GM12878 (cell line): ENCODE measurements around the gene PTPN14. TPM values are rescaled to one million over a fixed set of nuclear protein-coding genes. Genes with fewer than 3 reads are reported as not detected.

Experiments used
- ATAC-seq: fragments of 200-7000 bp; cut with Tn5 transposase; 3 replicates; pipeline ENCODE4 v1.9.1; 2020; ENCODE audit warnings: mild to moderate bottlenecking, moderate library complexity
- BruUV-seq: library from RNA; stranded (reverse); fragments of 400-500 nt; replicated peaks from 2 replicates; lab custom pipeline; 2021; lab: Mats Ljungman, UMichigan
- CTCF ChIA-PET: fragments of 300-600 bp; sonication (Branson Sonifier 250); formaldehyde crosslinking; extraction: SDS; loops from one replicate; lab custom pipeline; 2021; ENCODE audit warnings: inconsistent platforms; lab: Yijun Ruan, JAX
- POLR2A ChIA-PET: fragments of 350-600 bp; formaldehyde crosslinking; extraction: SDS; loops from one replicate; lab custom pipeline; 2021; ENCODE audit warnings: inconsistent platforms; lab: Charles Lee
- RAD21 ChIA-PET: fragments of 300-600 bp; sonication (Branson Sonifier 250); formaldehyde crosslinking; loops from one replicate; lab custom pipeline; 2023; ENCODE audit warnings: antibody characterized with exemption; ENCODE audit not compliant: unreplicated experiment; lab: Charles Lee
- SMC1A ChIA-PET: fragments of 300-600 bp; sonication (Branson Sonifier 250); formaldehyde crosslinking; loops from one replicate; lab custom pipeline; 2023; ENCODE audit not compliant: unreplicated experiment, uncharacterized antibody; lab: Charles Lee
- DNase-seq: peaks from one replicate; pipeline ENCODE4 v3.0.0-alpha.2; 2011; ENCODE audit warnings: low read depth, low spot score
- FAIRE-seq: peaks from 3 replicates; lab custom pipeline; 2011; peaks lifted over from hg19 to GRCh38; lab: Jason Lieb, UNC
- H2AFZ ChIP-seq: 2 replicates; pipeline ENCODE4 v1.6.0; 2011; ENCODE audit warnings: low read depth, low read length, control low read depth; ENCODE audit not compliant: control insufficient read depth
- H3K27ac ChIP-seq: 2 replicates; pipeline ENCODE4 v1.5.1; 2011; ENCODE audit warnings: control low read depth; ENCODE audit not compliant: control insufficient read depth, insufficient read depth
- H3K27me3 ChIP-seq, 2 experiments: replicated peaks in 1 of 2; 2 replicates each; pipeline versions ENCODE4 v1.6.0 to v1.6.1; 2011; ENCODE audit warnings: low read length in 1 of 2; ENCODE audit not compliant: control insufficient read depth in 2 of 2, insufficient read depth in 2 of 2
- H3K36me3 ChIP-seq, 2 experiments: 2 replicates each; pipeline ENCODE4 v1.5.1; 2011; ENCODE audit warnings: low read length in 1 of 2; ENCODE audit not compliant: control insufficient read depth in 2 of 2, insufficient read depth in 2 of 2
- H3K4me1 ChIP-seq: 2 replicates; pipeline ENCODE4 v1.6.1; 2011; ENCODE audit warnings: mild to moderate bottlenecking, low read length, moderate library complexity, mixed read lengths; ENCODE audit not compliant: control insufficient read depth, insufficient read depth
- H3K4me2 ChIP-seq: 2 replicates; pipeline ENCODE4 v1.6.0; 2011; ENCODE audit warnings: control low read depth; ENCODE audit not compliant: control insufficient read depth, insufficient read depth
- H3K4me3 ChIP-seq: fragments of 200-600 bp; sonication (generic); 2 replicates; pipeline ENCODE4 v1.5.1; 2016
- H3K79me2 ChIP-seq: 2 replicates; pipeline ENCODE4 v1.6.0; 2011; ENCODE audit warnings: low read length; ENCODE audit not compliant: control insufficient read depth, insufficient read depth
- H3K9ac ChIP-seq: 2 replicates; pipeline ENCODE4 v1.8.0; 2011; ENCODE audit warnings: low read length, control low read depth, mixed read lengths; ENCODE audit not compliant: control insufficient read depth, insufficient read depth
- H3K9me3 ChIP-seq: replicated peaks from 3 replicates; pipeline ENCODE4 v1.5.1; 2011; ENCODE audit warnings: mild to moderate bottlenecking, low read length; ENCODE audit not compliant: control insufficient read depth, insufficient read depth
- H4K20me1 ChIP-seq: 2 replicates; pipeline ENCODE4 v1.6.0; 2011; ENCODE audit not compliant: control insufficient read depth, insufficient read depth
- BCLAF1 ChIP-seq: fragments of 450-650 bp; IDR thresholded peaks from 2 replicates; pipeline ENCODE4 v1.6.1; 2017; ENCODE audit warnings: antibody characterized with exemption, mild to moderate bottlenecking, moderate library complexity
- BRCA1 ChIP-seq: IDR thresholded peaks from 2 replicates; pipeline ENCODE4 v1.6.1; 2011; ENCODE audit warnings: low read depth, low read length, improper control_type of control experiment
- E2F4 ChIP-seq: IDR thresholded peaks from 2 replicates; pipeline ENCODE4 v1.6.1; 2012; ENCODE audit warnings: low read depth, low read length, improper control_type of control experiment
- KLF5 ChIP-seq: fragments of 450-650 bp; IDR thresholded peaks from 2 replicates; pipeline ENCODE4 v1.6.1; 2014; ENCODE audit warnings: mild to moderate bottlenecking; ENCODE audit not compliant: partially characterized antibody
- LARP7 ChIP-seq: fragments of 450-650 bp; IDR thresholded peaks from 2 replicates; pipeline ENCODE4 v1.6.1; 2017; ENCODE audit warnings: mild to moderate bottlenecking
- MXI1 ChIP-seq: fragments of 150-350 bp; IDR thresholded peaks from 2 replicates; pipeline ENCODE4 v1.6.1; 2011; ENCODE audit warnings: low read depth, mild to moderate bottlenecking, inconsistent platforms, low read length, improper control_type of control experiment
- NFXL1 ChIP-seq: fragments of 450-650 bp; IDR thresholded peaks from 2 replicates; pipeline ENCODE4 v1.6.1; 2017; ENCODE audit warnings: antibody characterized with exemption, mild to moderate bottlenecking, borderline replicate concordance
- RAD21 ChIP-seq: IDR thresholded peaks from 2 replicates; pipeline ENCODE4 v1.6.1; 2011; ENCODE audit warnings: mild to moderate bottlenecking, low read depth, low read length, moderate library complexity; ENCODE audit not compliant: insufficient read depth
- SP1 ChIP-seq: IDR thresholded peaks from one replicate; pipeline ENCODE4 v1.6.1; 2011; ENCODE audit warnings: low read depth, low read length
- TCF7 ChIP-seq: IDR thresholded peaks from 2 replicates; pipeline ENCODE4 v1.6.1; 2014; ENCODE audit warnings: antibody characterized with exemption, borderline replicate concordance
- USF2 ChIP-seq: IDR thresholded peaks from 2 replicates; pipeline ENCODE4 v1.6.1; 2011; ENCODE audit warnings: low read depth, low read length, improper control_type of control experiment, borderline replicate concordance
- YBX1 ChIP-seq: fragments of 450-650 bp; IDR thresholded peaks from 2 replicates; pipeline ENCODE4 v1.6.1; 2016; ENCODE audit warnings: antibody characterized with exemption
- WGBS: methylation state at CpG from one replicate; pipeline ENCODE4 v1.1.6; 2016; ENCODE audit warnings: low lambda C conversion rate; ENCODE audit not compliant: insufficient replicate concordance, insufficient coverage; ENCODE audit errors: missing lambda C conversion rate; 5-methylcytosine and 5-hydroxymethylcytosine counted together
- in situ Hi-C: fragments of 300-500 bp; cut with MboI; formaldehyde crosslinking; loops from 9 replicates; pipeline ENCODE4 v1.14.3; 2018; ENCODE audit warnings: mixed read lengths
- intact Hi-C: fragments of 100-400 bp; cut with micrococcal nuclease; formaldehyde crosslinking; loops from one replicate; pipeline ENCODE4 v1.14.2; 2022; ENCODE audit not compliant: unreplicated experiment
- polyA plus RNA-seq, 11 experiments: library from polyadenylated mRNA; depleted of rRNA in 4 of 11; unstranded in 6 of 11; stranded (reverse) in 5 of 11; fragments of >200 nt; fragmentation: Nextera tagmentation in 4 of 11; fragmentation: Illumina TruSeq in 1 of 11; extraction: Ambion mirVana in 4 of 11; extraction: Trizol in 1 of 11; gene quantifications; 1 replicate in 1 of 11; 2 replicates in 10 of 11; pipeline versions ENCODE4 v1.2.1 to v1.2.3, GENCODE V29; 2011 to 2016; ENCODE audit warnings: inconsistent platforms in 2 of 11, missing spikeins in 2 of 11, low read depth in 1 of 11
- total RNA-seq, 4 experiments: library from RNA; depleted of rRNA in 3 of 4; stranded (reverse); fragments of >200 nt in 3 of 4; fragmentation: Illumina TruSeq in 1 of 4; extraction: Trizol in 1 of 4; gene quantifications; 2 replicates each; pipeline versions ENCODE4 v1.2.1 to v1.2.3, GENCODE V29; 2013 to 2021

The PTPN14 gene
- total and polyA plus RNA-seq, 10 of the 15 experiments (the other 5 are each of a cell fraction or from before 2014, with no cell fraction given): 0.05 to 5.1 (median 0.44) TPM

DNA sequence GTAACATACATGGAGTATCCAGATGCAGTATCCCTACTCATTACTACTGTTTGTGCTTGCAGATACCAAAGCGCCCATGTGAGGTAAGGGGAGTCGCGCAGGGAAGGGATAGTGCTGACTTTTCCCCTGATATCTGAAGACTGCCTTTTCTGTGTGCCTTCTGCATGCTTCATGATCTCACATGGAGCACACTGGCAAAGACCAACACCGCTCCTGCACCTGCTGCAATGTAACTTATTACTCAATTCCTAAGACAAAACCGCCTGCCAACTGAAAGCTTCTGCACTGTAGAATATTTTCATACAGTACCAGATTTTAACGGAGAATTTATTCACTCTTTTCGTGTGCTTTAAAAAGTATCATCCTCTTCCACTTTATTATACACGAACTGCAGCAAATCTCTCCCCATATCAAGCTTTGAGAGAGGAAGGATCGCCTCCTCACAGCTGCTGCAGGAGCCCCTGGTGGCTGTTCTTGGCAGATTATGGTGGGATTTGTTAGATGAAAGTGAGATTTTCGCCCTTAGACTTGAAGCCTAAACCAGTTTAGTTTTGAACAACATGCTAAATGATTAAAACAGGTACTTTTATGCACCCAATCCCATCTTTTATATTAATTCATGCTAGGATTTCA, 99.1 kb downstream of the PTPN14 start:
- ChIA-PET RAD21 (interaction anchor here (1.0 to 1.2 kb wide), 3 partner anchors 86 to 131 kb away, joined by 3 to 4 read pairs (median 4); no protein-coding TSS in a partner anchor), POLR2A (interaction anchor here (0.9 kb wide), 1 partner anchor 9 kb away, joined by 4 read pairs; no protein-coding TSS in a partner anchor), SMC1A (interaction anchor here (0.8 to 5.3 kb wide), 10 partner anchors 9 to 120 kb away, joined by 3 to 37 read pairs (median 4); no protein-coding TSS in a partner anchor), CTCF (interaction anchor here (0.8 to 2.7 kb wide), 7 partner anchors 10 to 122 kb away, joined by 3 to 10 read pairs (median 3); no protein-coding TSS in a partner anchor)
- Histone ChIP-seq H3K27ac (no peak overlapping the region), H3K79me2 (no peaks in the 10 kb centered on the region), H3K27me3 (no peaks in the 10 kb centered on the region), H3K36me3 (no peaks in the 10 kb centered on the region), H3K4me3 (no peak overlapping the region), H4K20me1 (no peaks in the 10 kb centered on the region), H3K9ac (no peak overlapping the region), H2AFZ (no peak overlapping the region), H3K4me2 (no peak overlapping the region), H3K9me3 (no peaks in the 10 kb centered on the region), H3K4me1 (no peaks in the 10 kb centered on the region)
- BruUV-seq: no TSS peak
- ATAC-seq (peak; percentile 43; the same call in 2 of the 3 replicates), FAIRE-seq (no peak), DNase-seq (no peak)
- in situ Hi-C loops: no loop called here
- intact Hi-C loops: no loop called here
- TF ChIP-seq LARP7 (no peak), KLF5 (no peak), YBX1 (no peak)
- 53% methylated on average over 10 of the region's 10 CpGs for WGBS

- no peaks in the 10 kb centered on the region for H3K9me3 ChIP-seq
- no peaks in the 10 kb centered on the region for H3K36me3 ChIP-seq
- 33% methylated on average over 4 of the region's 4 CpGs for WGBS
- FAIRE-seq: no peak
- no peak for DNase-seq
- H3K79me2 ChIP-seq: no peaks in the 10 kb centered on the region
- BruUV-seq: no TSS peak
- intact Hi-C loops (no loop called here), in situ Hi-C loops (no loop called here)
- no peaks in the 10 kb centered on the region for H3K27me3 ChIP-seq
- no peak for ATAC-seq
- CTCF ChIA-PET: interaction anchor here (0.8 to 2.7 kb wide), 4 partner anchors 11 to 190 kb away, joined by 3 to 10 read pairs (median 4); no protein-coding TSS in a partner anchor
- no peak overlapping the region for H3K27ac ChIP-seq
- no peak overlapping the region for H2AFZ ChIP-seq
- POLR2A ChIA-PET: no interaction called here
- H3K4me3 ChIP-seq: no peak overlapping the region
- H4K20me1 ChIP-seq: no peaks in the 10 kb centered on the region
- SMC1A ChIA-PET: interaction anchor here (0.8 to 5.3 kb wide), 7 partner anchors 8 to 61 kb away, joined by 3 to 37 read pairs (median 5); no protein-coding TSS in a partner anchor
- H3K4me1 ChIP-seq: no peaks in the 10 kb centered on the region
- H3K9ac ChIP-seq: no peak overlapping the region
- no peak overlapping the region for H3K4me2 ChIP-seq
- RAD21 ChIA-PET: no interaction called here
- no peak for TF ChIP-seq MXI1
- TF ChIP-seq E2F4: no peak
- TF ChIP-seq NFXL1: no peak
- TF ChIP-seq TCF7: no peak
- no peak for TF ChIP-seq BRCA1
- no peak for TF ChIP-seq USF2
- no peak for TF ChIP-seq BCLAF1
- TF ChIP-seq RAD21: no peak
- TF ChIP-seq SP1: no peak
These were observed 99.8 kb downstream of the PTPN14 start for GRCh38 chr1:214451596-214451995.
